ENCODE measurements around the gene KRT84. TPM values are rescaled to one million over a fixed set of nuclear protein-coding genes. Genes with fewer than 3 reads are reported as not detected.
"Not testable (repeated sequence)": the region's sequence is repeated elsewhere in the genome, so short reads cannot be mapped to it uniquely, and the experiment has no call there.

KRT84 gene
- total and polyA plus RNA-seq, 11 donors: not detected

- peaks cover 0 to under 1% (median 0%) of the 10 kb centered on the region in 12 donors for H3K9me3 ChIP-seq
- 64 to 77% (median 67%) methylated on average over 6 of the region's 6 CpGs for WGBS, 4 donors
- peaks cover 0 to 9% (median 0%) of the 10 kb centered on the region in 9 donors for H3K27me3 ChIP-seq
- DNase-seq (no peak), ATAC-seq (no peak)
- TF ChIP-seq CTCF (IDR thresholded peaks at IDR 0.05) (no peak), POLR2A (IDR thresholded peaks at IDR 0.05) (no peak)
- intact Hi-C loops (cut with DNase I): no loop called here
- no peak overlapping the region for H3K27ac ChIP-seq
- peaks cover 0 to 19% (median 0%) of the 10 kb centered on the region in 12 donors for H3K4me1 ChIP-seq
- no peak overlapping the region for H3K4me3 ChIP-seq
- H3K36me3 ChIP-seq: no peaks in the 10 kb centered on the region
These were observed 36.3 kb downstream of the KRT84 start for GRCh38 chr12:52349196-52349595.

- no peak overlapping the region for H3K27ac ChIP-seq
- intact Hi-C loops (cut with DNase I): no loop called here
- ATAC-seq (no peak), DNase-seq (no peak)
- WGBS, 4 donors: 68 to 71% (median 70%) methylated on average over 15 to 16 of the region's 16 CpGs
- no peak for TF ChIP-seq POLR2A (IDR thresholded peaks at IDR 0.05)
- TF ChIP-seq CTCF (IDR thresholded peaks at IDR 0.05): no peak
- H3K9me3 ChIP-seq: peaks cover 0 to 14% (median 3%) of the 10 kb centered on the region in 12 donors
- peaks cover 0 to 3% (median 0%) of the 10 kb centered on the region in 9 donors for H3K27me3 ChIP-seq
- H3K4me3 ChIP-seq: no peak overlapping the region
- H3K4me1 ChIP-seq: peaks cover 0 to 19% (median 0%) of the 10 kb centered on the region in 12 donors
- H3K36me3 ChIP-seq: no peaks in the 10 kb centered on the region
These were observed 37.6 kb downstream of the KRT84 start for GRCh38 chr12:52347551-52348510.

- Histone ChIP-seq H3K4me1 (peaks cover 0 to 19% (median 0%) of the 10 kb centered on the region in 12 donors), H3K36me3 (no peaks in the 10 kb centered on the region), H3K4me3 (no peak overlapping the region), H3K27ac (peak overlapping the region in 1 of 12 donors; percentile 50), H3K9me3 (peaks cover 0 to 14% (median 3%) of the 10 kb centered on the region in 12 donors), H3K27me3 (peaks cover 0 to 3% (median 0%) of the 10 kb centered on the region in 9 donors)
- DNase-seq (no peak), ATAC-seq (no peak)
- intact Hi-C loops (cut with DNase I): no loop called here
- 66 to 78% (median 72%) methylated on average over 8 to 9 of the region's 9 CpGs for WGBS, 4 donors
- TF ChIP-seq CTCF (IDR thresholded peaks at IDR 0.05) (no peak), POLR2A (IDR thresholded peaks at IDR 0.05) (no peak)
These were observed 38.4 kb downstream of the KRT84 start for GRCh38 chr12:52347016-52347415.

DNA sequence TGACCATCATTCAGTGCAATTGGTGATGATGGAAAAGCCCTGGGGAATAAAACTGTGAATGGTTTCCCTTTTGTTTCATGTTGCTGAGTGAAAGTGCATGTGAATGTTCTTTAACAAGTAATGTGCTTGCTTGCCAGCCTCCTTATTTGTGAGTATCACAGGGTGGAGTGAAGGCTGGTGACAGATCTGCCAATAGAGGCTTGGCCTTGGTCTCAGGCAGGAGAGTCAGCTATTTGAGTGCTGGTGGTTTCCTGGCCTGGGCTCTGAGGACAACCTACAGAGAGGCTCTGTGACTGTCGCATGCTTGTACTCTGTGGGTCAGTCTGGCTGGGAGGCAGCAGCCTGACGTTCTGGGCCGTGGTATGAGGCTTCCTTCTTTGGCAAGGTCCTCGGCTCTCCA is 38.9 kb downstream of the KRT84 start:
- Histone ChIP-seq H3K4me1 (peaks cover 0 to 16% (median 0%) of the 10 kb centered on the region in 12 donors), H3K27me3 (peaks cover 0 to 4% (median 0%) of the 10 kb centered on the region in 9 donors), H3K9me3 (peaks cover 0 to 14% (median 3%) of the 10 kb centered on the region in 12 donors), H3K27ac (peak overlapping the region in 1 of 12 donors; percentile 50), H3K4me3 (no peak overlapping the region), H3K36me3 (no peaks in the 10 kb centered on the region)
- TF ChIP-seq CTCF (IDR thresholded peaks at IDR 0.05) (no peak), POLR2A (IDR thresholded peaks at IDR 0.05) (no peak)
- WGBS, 4 donors: 11 to 40% (median 29%) methylated on average over 4 of the region's 4 CpGs
- intact Hi-C loops (cut with DNase I): no loop called here
- DNase-seq (peak in 2 of 5 donors; percentile 27 to 55), ATAC-seq (peak; percentile 52 to 87 (median 67))

- Histone ChIP-seq H3K9me3 (peaks cover 0 to 14% (median 3%) of the 10 kb centered on the region in 12 donors), H3K4me1 (peaks cover 0 to 11% (median 0%) of the 10 kb centered on the region in 12 donors)
- DNase-seq; ATAC-seq; H3K36me3 ChIP-seq; H3K27me3 ChIP-seq; H3K27ac ChIP-seq; H3K4me3 ChIP-seq; intact Hi-C loops (cut with DNase I): not testable (repeated sequence)
- WGBS, 4 donors: 82 to 92% (median 88%) methylated on average over 8 of the region's 8 CpGs
These were observed 40.4 kb downstream of the KRT84 start for GRCh38 chr12:52345041-52345440.
